ENCODE data around the gene TTC7B.

Gene TTC7B

DNA sequence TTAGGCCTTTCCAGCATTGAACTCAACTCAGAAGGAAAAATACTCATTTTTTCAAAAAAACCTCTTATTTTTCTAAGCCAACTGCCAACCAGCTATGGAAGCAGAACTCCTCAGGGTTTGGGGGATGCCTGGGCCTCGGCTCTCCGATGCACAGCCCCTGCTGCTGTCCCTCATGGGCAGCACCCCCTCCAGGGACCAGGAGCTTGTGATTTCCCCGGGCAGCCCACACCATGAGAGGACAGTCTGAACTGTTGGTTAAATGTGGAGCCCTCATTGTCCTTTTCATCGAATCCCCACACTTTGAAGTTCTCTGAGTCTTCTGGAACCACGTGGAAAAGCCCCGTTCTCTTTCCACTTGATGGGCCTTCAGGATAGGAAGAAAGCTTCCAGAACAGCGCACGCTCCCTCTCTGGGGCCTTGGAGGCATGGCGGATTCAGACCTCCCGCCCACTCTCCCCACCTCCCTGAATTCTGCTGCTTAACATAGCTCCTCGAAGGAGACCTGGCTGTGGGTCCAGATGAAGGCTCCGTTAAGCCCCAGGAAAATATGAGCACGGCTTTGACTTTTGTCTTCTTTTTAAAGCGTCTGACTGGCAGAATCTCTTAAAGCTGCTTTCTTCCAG, 262.8 kb downstream of the TTC7B start:
- DNase-seq = no peak

DNA sequence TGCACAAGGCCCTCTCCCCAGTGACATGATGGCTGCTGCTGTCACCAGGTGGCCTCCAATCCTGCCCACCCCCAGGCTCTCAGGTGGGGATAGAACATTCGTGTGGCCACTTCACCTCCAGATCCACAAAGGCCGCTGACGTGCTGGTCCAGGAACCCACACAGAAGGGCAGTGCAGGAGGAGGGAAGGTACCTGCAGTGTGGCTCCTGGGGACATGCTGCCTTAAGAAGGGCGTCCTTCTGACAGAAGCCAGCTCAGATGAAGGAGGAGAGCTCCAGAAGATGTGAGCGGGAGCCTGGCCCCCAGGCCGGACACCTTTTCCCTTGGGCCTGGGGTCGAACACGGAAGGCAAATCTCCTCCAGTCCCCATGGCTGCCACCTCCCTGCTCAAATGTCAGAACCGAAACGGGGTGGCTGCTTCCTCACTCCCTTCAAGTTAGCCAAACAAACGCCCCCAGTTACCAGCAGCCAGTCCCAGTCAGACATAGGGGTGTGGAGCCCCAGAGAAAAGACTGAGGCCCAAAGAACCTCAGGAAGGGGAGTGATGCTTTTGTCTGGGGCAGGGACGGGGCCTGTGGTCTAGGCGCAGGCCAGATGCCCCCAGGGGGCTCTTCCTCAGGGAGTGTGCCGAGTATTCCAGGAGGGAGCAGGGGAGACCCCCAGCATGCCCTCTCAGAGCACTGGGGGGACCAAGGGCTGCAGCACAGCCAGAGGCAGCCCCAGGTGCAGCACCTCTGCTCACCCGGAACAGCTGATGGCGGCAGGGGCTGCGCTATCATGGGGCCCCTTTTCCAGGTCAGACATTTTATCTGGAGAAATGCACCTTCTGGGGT, 263.5 kb downstream of the TTC7B start:
- DNase-seq = no peak

DNA sequence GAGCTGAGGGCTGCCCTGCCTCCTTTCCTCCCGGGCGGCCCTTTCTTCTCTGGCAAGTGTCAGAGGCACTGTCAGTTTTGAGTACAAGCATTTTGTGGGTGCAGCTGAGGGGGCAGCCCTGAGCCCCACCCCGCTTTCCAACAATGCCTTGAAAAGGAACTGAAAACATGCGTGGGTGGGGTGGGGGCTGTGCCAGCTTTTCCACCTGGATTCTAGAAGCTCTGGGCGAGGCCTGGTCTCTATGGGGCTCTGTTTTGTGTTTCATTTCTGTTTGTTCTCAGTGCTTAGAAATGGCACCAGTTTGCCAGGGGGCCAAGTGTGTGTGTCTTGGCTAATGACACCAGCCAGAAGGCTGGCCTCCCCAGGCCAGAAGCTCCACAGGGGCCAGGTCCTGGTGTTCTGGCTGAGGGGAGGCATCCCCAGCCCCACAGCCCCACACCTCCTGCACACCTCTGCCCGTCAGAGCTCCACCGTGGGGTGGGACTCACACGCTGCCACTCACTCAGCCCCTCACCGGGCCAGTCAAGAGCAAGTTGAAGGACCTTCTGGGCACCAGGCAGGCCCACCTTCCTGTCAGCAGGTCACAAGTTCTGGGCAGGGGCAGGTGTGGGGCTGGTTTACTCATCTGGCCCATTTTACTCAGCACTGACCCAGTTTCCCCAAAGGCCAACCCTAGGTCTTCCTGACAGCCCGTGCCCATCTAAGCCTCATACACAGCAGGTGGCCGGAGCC, 264.3 kb downstream of the TTC7B start:
- DNase-seq = no peak

DNA sequence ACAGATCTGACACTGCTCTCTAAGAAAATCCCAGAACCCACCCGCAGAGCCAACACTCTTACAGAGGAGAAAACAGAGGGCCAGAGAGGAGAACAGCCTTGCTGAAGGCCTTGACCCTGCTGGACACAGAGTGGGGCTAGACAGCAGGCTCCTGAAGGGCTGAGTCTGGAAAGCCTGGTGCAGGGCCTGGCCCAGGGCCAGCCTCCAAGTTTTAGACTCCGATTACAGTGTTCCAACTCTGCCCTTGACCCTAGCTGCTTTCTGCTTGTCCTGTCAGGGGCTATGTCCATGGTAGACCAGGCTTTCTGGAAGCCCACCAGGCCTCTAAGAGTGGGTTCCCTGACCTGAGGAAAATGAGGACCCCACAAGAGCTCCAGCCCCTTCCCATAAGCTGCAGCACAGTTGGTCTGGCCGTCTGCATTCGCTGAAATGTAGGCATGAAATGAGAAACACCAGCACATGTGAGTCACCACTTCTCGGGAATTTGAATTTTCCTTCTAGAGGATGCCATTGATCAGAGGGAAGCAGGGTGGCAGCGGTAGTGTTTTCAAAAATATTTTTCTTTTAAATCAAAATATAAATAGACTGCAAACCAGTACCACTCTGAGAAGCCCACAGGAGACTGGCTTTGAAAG, 265.0 kb downstream of the TTC7B start:
- no peak for DNase-seq

DNA sequence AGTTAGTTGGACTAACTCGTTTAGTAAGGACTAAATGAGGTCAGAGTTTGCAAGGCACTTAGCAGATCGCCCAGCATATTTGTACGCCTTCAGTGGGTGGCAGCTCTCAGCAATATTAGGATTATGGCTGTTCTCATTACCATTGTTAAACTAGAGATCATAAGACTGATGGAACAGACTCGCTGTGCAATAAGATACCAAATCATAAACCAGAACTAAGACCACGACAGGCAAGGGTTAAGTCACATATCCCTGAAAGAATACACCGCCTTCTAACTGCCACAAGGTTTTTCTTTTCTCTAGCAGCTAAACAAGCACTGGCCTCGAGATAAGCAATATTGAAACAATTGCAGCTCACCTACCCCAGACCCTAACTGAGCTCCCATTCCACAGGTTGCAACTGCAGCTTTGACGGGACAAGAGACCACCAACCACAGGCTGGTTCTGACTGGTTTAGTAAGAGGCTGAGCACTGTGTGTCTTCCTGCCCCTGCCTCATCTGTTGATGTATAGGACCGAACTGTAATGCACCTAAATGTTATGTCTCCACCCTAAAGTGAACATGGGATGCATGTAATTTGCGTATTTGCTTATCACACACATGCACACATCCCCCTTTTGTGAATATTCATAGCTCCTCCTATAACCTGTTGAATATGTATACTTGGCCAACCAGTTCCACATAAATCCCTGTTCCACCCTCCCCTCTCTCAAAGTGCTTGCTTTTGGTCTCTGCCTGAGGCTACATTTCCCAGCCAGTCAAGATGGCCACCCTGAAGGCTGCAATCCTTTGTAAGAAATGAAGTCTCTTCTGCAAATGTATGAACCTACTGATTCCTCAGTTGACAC, 266.2 kb downstream of the TTC7B start:
- no peak for DNase-seq

DNA sequence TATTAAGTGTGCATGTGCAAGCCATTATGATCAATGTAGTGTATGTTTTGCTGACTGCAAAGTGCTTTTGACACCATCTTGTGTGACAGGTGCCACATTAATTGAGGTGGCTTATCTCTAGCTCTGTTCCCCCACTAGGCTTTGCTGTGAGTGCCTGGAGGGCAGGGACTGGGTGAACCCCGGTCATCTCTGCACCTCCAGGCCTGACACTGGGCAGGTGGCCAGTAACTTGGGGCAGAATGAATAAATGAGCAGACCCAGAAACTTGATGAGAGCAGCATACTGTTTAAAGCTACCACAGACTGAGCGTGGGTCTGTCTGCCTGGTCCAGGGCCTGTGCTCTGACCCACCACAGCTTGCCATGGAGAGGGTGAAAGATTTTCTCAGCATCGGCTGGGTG, 267.8 kb downstream of the TTC7B start:
- no peak for DNase-seq

DNA sequence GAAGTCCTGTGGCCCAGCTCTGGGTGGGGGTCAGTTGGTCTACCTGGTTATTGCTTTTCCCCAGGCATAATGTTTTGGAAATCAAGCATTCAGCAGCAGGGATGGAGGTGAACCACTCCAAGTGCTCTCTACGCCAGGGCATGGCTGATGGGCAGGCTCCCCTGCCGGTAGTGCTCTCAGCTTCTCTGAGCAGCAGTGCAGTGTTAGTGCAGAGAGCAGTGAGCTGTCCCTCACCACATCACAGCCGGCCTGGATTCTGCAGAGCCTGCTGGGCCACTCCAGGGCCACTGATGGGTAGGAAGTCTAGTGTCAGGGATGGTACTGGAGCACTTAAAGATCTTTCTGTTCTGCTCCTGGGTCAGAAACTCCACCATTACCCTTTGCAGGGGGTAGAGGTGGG, 268.3 kb downstream of the TTC7B start:
- DNase-seq = no peak

DNA sequence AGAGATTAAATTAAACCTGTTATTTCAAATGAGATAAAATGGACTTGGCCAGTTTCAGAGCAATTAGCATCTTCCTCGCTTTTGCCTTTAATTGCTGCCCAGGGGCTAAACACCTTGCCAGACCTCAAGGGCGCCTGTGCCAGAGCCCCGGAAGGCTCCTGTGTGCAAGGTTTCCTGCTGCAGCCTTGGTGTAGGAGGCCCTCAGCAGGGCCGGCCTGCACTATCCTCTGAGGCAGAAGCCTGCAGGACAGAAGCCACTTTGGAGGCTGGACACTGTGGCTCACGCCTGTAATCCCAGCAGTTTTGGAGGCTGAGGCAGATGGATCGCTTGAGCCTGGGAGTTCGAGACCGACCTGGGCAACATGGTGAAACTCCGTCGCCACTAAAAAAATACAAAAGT, 269.0 kb downstream of the TTC7B start:
- DNase-seq = no peak

DNA sequence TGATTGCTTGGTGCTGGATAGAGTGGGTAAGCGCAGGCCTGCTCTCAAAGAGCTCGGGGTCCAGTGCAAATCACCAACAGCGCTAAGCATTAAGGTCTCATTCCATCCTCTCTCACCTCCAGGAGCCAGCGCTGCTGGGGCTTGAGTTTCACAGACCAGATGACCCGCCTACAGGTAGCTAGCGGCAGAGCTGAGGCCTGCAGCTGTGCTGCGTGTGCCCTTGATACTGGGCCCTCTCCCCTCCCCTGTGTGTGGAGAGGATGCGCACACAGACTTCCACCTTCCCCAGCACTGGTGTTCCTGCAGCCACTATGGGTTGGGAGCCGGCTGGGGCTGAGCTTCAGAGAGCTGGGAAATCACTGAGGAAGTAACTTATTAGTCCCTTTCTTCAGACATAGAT, 269.5 kb downstream of the TTC7B start:
- DNase-seq = no peak

DNA sequence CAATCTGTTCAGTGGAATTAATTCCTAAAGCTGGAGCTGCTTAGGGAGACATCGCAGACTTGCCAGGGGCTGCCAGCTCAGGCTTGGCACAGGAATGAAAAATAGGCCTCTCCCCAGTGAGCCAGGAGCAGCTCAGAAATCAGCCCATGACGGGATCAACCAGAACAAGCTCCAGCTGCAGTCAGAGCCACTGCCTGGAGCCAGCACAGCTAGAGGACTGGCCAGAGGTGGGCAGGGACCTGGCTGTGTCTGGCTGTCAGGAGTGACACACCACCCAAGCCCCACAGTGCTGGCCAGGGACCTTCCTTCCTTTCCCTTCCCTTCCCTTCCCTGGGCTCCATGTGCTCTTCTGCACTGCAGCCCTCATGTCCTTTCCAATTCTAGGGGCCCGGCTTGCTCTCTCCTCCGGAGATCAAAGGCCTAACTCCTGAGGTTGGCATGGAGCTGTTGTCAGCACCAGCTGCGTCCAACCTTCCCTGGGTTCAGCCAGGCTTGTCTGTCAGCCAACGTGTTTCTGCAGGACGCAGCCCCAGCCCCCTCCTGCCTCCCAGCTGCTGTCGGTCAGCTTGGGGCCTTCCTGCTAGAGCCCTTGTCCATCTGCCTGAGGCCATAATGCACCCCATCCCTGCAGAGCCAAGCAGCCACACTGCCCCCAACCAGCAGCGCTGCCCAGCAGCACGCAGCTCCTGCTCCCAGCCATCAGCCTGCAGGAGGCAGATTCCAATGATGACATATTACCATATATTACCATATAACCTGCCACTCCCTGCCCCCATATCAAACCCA, 270.1 kb downstream of the TTC7B start:
- no peak for DNase-seq

DNA sequence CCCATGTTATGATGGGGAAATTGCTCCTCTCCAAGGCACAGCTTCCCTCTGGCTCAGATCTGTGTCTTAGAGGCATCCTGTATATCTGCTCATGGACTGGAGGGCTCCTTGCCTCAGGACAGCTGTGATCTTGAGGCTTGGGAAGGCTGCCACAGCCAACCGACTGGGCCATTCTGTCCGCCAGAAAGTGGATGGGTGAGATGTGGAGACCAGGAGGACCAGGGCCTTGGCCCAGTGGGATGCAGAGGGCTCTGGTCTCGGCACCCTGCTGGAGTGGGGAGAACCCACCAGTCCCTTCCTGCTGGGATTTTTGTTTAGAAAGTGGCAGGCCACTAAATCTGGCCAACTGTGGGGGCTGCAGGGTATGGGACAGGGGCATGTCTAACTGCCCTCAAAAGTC, 270.8 kb downstream of the TTC7B start:
- no peak for DNase-seq

DNA sequence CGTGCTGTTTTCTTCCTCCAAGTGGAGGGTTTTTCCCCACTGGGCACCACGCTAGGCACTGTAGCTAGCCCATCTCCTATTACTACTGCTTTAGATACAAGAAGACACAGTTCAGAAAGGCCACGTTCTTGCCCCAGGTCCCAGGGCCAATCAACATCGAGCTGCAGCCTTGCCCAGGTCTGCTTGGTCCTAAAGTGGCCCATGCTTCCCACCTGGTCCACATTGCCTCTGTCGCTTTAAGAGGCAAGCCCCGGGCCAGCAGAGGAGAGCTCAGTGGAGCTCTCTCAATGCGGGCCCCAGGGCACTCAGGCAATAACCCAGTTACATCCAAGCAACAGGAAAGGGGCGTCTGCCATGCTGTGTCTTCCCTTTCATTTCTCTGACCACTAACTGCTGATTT, 271.3 kb downstream of the TTC7B start:
- no peak for DNase-seq

DNA sequence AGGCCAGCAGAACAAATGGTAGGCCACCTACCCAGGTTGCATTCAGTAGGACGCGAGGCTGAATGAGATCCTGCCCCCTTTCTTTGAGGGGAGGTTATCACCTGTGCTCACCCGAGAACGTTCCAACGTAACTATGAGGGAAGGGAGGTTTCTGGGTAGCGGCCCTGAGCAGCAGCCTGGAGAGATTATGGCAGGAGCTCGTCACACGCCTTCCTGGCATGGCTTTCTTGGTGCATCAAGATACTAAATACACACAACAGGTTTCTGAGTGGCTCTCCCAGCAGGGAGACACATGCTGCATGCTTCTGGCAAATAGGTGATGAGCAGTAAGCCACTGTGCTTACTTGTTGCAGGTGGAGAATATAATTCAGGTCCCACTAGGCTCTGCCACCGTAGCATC, 271.7 kb downstream of the TTC7B start:
- DNase-seq = no peak

DNA sequence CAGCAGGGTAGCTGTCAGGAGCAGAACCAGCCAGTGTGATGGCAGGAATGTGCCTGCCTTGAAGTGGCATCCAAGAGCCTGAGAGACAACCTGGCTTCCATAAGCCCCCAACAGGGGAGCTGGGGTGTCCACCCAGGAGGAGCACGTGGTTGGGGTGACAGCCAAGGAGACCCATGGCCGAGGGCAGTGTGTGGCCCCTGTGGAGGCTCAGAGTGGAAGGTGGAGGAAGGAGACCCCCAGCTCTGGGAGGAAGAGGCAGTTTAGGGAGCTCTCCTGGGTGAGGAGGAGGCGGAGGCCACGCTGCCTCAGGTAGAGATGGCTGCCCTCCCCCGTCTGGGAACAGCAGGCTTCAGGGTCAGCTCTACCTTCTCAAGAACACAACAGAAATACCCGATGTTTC, 272.4 kb downstream of the TTC7B start:
- no peak for DNase-seq

DNA sequence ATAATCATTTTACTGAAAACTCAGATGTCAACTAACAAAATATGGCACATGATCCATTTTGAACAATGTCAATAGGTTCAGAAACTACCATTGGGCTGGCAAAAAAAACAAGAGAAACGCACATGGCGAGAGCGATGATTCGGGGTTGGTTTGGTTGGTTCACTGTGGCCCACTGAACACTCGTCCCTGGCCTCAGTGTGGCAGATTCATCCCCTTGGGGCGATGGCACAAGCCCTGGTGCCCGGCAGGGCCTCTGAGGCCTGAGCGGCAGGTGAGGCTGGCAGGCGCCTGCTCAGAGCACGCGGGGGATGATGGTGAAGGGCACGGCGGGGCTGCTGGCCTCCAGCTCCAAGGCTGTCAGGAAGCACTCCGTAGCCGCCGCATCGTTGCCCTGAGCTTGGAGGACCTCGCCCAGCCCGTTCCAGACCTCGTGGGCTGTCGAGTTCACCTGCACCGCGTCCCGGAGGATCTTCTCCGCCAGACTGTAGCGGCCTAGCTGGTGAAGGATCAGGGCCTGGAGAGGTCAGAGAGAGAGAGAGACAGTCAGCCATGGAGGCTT, 275.1 kb downstream of the TTC7B start:
- DNase-seq = no peak

DNA sequence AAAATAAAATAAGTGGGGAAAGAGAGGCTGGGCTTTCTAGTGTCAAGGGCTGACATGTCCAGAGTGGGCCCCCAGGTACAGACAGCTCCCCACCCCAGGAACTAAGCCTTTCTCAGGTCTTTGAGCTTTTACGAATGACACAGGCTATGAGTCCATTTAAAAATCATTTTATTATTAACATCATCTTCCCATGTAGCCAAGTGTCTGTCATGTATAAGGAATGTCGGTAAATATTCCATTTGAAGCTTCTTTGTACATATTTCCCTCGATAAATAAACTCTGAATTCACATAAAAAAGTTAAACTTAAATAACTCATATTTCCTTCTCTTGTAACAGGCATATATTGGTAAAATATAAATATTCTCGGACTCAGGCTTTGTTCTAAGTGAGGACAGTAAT, 275.8 kb downstream of the TTC7B start:
- no peak for DNase-seq

DNA sequence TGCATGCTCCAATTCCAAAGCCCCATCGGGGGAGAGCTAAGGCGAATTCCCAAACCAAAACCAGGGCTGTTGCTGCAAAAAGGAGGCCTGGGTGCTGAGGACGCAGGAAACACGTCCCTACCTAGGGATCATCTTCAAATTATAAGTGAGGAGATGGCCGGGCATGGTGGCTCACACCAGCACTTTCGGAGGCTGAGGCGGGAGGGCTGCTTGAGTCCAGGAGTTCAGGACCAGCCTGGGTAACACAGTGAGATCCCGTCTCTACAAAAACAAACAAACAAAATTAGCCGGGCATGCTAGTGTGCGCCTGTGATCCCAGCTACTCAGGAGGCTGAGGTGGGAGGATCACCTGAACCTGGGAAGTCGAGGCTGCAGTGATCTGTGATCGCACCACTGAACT, 276.2 kb downstream of the TTC7B start:
- no peak for DNase-seq

DNA sequence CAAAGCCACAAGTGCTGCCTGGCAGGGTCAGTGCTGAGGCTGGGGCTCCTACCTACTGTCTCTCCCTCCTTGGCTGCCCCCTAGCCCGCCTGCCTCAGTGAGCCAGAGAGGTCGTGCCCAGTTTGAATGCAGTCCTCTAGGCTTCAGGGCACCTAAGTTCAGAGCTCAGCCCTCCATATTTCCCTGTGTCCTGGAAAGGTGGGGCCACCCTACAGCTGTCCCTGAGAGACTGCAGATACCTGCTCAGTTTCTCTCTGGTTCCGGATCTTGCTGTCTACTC, 276.8 kb downstream of the TTC7B start:
- DNase-seq = no peak

DNA sequence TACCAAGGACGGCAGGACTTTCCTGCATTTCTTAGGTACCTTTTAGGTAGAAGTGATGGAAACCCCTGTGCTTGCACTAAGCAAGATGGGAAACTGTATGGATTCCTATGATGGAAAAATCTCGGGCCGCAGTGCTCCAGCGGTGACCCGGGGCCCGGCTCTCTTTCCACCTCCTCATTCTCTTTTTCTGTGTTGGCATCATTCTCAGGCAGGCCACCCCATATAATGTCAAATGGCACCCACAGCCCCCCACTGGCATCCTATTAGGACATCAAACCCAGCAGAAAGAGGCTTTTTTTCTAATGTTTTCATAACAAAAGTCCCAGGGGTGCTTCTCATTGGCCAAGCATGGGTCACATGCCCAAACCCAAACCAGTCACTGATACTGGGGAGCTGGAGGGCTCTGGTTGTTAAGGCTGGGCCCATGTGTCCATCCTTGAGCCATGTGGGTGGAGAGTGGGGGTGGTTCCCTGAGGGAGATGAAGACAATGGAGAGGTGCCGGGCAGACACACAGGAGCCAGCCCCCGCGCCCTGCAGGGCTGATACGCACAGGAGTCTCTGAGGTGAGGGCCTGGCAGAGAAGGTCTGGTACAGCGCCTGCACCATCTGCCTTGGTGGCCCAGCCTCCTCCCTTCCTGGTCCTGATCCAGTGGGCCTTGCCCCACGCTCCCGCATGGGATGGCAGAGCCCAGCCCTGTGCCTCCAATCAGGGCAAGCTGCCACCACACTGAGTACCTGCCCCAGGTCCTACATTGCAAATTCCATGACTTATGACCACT, 277.3 kb downstream of the TTC7B start:
- DNase-seq = no peak

DNA sequence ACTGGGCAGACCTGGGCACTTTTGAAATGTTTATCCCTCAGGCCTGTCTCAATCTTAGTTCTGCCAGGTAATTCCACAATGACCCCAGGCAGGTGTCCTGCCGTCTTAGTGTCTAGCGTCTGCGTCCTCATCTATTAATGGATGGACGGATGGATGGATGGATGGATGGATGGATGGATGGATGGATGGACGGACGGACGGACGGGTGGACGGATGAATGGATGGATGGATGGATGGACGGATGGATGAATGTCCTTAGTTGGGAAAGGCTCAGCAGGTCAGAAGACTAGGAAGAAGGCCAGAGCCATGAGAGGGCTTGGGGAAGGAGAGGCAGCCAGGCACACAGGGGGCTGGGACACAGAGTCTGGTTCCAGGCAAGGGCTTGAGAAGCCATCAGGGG, 278.1 kb downstream of the TTC7B start:
- no peak for DNase-seq
